K562 (cell line): ENCODE results near the gene TUBA1A. TPM values are rescaled to one million over a fixed set of nuclear protein-coding genes. Genes with fewer than 3 reads are reported as not detected.
A peak's percentile ranks its signal among the peaks of the same experiment; 100 is the strongest.

ENCODE experiments used
- BRF1 ChIP-seq: IDR thresholded peaks from 3 replicates; pipeline ENCODE4 v1.6.1; 2011; ENCODE audit warnings: borderline replicate concordance, mild to moderate bottlenecking; ENCODE audit not compliant: insufficient read length; ENCODE audit errors: extremely low read depth
- ETV5 ChIP-seq: sonication (generic); formaldehyde crosslinking; IDR thresholded peaks from 2 replicates; pipeline ENCODE4 v1.4.0; 2020; ENCODE audit warnings: low read depth, mild to moderate bottlenecking, missing genetic modification reagents
- FOXJ3 ChIP-seq: sonication (generic); formaldehyde crosslinking; IDR thresholded peaks from 2 replicates; pipeline ENCODE4 v1.4.0; 2020; ENCODE audit warnings: mild to moderate bottlenecking, missing genetic modification reagents
- ILF3 ChIP-seq: fragments of 450-650 bp; IDR thresholded peaks from 2 replicates; pipeline ENCODE4 v1.6.1; 2018; ENCODE audit warnings: antibody characterized with exemption, mild to moderate bottlenecking, moderate library complexity, borderline replicate concordance
- NRF1 ChIP-seq, 2 experiments: fragments of 450-650 bp; IDR thresholded peaks in 1 of 2; conservative IDR thresholded peaks in 1 of 2; 2 replicates each; pipeline ENCODE4 v1.6.1; 2014; ENCODE audit warnings: mild to moderate bottlenecking in 2 of 2
- RB1 ChIP-seq: fragments of 450-650 bp; IDR thresholded peaks from 2 replicates; pipeline ENCODE4 v1.6.1; 2017; ENCODE audit warnings: low read depth, mild to moderate bottlenecking
- SMARCC2 ChIP-seq: fragments of 450-650 bp; IDR thresholded peaks from 2 replicates; pipeline ENCODE4 v1.6.1; 2017; ENCODE audit warnings: antibody characterized with exemption, moderate library complexity, mild to moderate bottlenecking, low read depth
- STAT5B ChIP-seq: fragments of 250-450 bp; sonication (Bioruptor Pico); IDR thresholded peaks from 2 replicates; pipeline ENCODE4 v1.8.0; 2021; ENCODE audit warnings: mild to moderate bottlenecking, inconsistent platforms
- ZKSCAN8 ChIP-seq: fragments of 200-800 bp; sonication (Bioruptor generic); IDR thresholded peaks from 2 replicates; pipeline ENCODE4 v1.6.1; 2016; ENCODE audit warnings: missing genetic modification characterization, missing compliant biosample characterization
- ZNF780A ChIP-seq: fragments of 250-450 bp; sonication (Bioruptor Pico); IDR thresholded peaks from 2 replicates; pipeline ENCODE4 v1.5.0; 2021; ENCODE audit warnings: mild to moderate bottlenecking
- polyA plus RNA-seq, 8 experiments: library from polyadenylated mRNA; depleted of rRNA in 4 of 8; stranded (reverse) in 5 of 8; unstranded in 3 of 8; fragments of >200 nt; fragmentation: Nextera tagmentation in 2 of 8; fragmentation: Illumina TruSeq in 1 of 8; extraction: Ambion mirVana in 2 of 8; extraction: Trizol in 1 of 8; gene quantifications; 2 replicates each; pipeline versions ENCODE4 v1.2.1 to v1.2.3, GENCODE V29; 2011 to 2014; ENCODE audit warnings: inconsistent platforms in 1 of 8, missing spikeins in 1 of 8
- total RNA-seq, 7 experiments: library from RNA; depleted of rRNA in 6 of 7; stranded (reverse); fragments of >200 nt in 6 of 7; fragmentation: Illumina TruSeq in 2 of 7; extraction: Trizol in 2 of 7; gene quantifications; 2 replicates each; pipeline versions ENCODE4 v1.2.1 to v1.2.3, GENCODE V29; 2011 to 2021; ENCODE audit warnings: low replicate concordance in 1 of 7
- TF ChIP-seq, protein P1 (sequence below): fragments of 200-600 bp; sonication (generic); IDR thresholded peaks from one replicate; pipeline ENCODE4 v1.6.1; 2012; ENCODE audit warnings: mild to moderate bottlenecking, low read depth, low read length, inconsistent platforms
- TF ChIP-seq, protein P2 (sequence below): sonication (generic); formaldehyde crosslinking; IDR thresholded peaks from 2 replicates; pipeline ENCODE4 v1.8.1; 2023; ENCODE audit warnings: missing genetic modification reagents, mild to moderate bottlenecking, borderline replicate concordance

Gene TUBA1A
- total and polyA plus RNA-seq, 9 of the 15 experiments (the other 6 are each of a cell fraction or from before 2014, with no cell fraction given) = 7.4 to 45.1 (median 11.9) TPM

DNA sequence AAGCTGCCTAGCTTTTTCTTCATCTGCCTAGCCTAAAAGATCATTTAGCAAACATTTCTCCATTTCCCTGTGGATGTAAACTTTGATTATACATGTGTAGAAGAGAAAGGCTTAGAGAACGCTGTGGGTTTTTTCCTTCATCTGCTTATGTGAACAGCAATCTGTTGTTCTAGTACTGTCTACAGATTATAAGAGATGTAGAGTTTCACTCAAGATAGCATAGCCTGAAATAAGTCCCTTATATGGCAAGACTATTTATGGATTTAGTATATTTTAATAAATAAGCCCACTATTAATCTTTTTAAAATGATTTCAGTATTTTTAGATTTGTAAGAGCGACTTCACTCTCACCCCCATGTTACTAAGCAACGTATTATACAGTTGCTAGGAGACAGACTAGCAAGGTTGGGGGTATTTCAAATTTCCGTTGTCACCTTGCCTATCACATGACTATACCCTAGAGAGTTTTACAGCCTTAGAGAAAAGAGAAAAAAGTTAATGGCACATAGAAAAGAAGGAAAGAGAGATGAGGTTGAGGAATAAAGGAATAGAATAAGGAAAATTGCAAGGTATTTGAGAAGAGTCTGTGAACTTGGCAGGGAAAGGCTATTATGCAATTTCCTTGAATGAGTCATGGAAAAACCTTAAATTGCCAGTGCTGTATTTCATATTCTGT, 12.2 kb upstream of the TUBA1A start (continued):
- TF ChIP-seq ILF3 = no peak
- no peak for TF ChIP-seq RB1
- peak; percentile 89 for TF ChIP-seq SMARCC2
- TF ChIP-seq, protein P1, sequence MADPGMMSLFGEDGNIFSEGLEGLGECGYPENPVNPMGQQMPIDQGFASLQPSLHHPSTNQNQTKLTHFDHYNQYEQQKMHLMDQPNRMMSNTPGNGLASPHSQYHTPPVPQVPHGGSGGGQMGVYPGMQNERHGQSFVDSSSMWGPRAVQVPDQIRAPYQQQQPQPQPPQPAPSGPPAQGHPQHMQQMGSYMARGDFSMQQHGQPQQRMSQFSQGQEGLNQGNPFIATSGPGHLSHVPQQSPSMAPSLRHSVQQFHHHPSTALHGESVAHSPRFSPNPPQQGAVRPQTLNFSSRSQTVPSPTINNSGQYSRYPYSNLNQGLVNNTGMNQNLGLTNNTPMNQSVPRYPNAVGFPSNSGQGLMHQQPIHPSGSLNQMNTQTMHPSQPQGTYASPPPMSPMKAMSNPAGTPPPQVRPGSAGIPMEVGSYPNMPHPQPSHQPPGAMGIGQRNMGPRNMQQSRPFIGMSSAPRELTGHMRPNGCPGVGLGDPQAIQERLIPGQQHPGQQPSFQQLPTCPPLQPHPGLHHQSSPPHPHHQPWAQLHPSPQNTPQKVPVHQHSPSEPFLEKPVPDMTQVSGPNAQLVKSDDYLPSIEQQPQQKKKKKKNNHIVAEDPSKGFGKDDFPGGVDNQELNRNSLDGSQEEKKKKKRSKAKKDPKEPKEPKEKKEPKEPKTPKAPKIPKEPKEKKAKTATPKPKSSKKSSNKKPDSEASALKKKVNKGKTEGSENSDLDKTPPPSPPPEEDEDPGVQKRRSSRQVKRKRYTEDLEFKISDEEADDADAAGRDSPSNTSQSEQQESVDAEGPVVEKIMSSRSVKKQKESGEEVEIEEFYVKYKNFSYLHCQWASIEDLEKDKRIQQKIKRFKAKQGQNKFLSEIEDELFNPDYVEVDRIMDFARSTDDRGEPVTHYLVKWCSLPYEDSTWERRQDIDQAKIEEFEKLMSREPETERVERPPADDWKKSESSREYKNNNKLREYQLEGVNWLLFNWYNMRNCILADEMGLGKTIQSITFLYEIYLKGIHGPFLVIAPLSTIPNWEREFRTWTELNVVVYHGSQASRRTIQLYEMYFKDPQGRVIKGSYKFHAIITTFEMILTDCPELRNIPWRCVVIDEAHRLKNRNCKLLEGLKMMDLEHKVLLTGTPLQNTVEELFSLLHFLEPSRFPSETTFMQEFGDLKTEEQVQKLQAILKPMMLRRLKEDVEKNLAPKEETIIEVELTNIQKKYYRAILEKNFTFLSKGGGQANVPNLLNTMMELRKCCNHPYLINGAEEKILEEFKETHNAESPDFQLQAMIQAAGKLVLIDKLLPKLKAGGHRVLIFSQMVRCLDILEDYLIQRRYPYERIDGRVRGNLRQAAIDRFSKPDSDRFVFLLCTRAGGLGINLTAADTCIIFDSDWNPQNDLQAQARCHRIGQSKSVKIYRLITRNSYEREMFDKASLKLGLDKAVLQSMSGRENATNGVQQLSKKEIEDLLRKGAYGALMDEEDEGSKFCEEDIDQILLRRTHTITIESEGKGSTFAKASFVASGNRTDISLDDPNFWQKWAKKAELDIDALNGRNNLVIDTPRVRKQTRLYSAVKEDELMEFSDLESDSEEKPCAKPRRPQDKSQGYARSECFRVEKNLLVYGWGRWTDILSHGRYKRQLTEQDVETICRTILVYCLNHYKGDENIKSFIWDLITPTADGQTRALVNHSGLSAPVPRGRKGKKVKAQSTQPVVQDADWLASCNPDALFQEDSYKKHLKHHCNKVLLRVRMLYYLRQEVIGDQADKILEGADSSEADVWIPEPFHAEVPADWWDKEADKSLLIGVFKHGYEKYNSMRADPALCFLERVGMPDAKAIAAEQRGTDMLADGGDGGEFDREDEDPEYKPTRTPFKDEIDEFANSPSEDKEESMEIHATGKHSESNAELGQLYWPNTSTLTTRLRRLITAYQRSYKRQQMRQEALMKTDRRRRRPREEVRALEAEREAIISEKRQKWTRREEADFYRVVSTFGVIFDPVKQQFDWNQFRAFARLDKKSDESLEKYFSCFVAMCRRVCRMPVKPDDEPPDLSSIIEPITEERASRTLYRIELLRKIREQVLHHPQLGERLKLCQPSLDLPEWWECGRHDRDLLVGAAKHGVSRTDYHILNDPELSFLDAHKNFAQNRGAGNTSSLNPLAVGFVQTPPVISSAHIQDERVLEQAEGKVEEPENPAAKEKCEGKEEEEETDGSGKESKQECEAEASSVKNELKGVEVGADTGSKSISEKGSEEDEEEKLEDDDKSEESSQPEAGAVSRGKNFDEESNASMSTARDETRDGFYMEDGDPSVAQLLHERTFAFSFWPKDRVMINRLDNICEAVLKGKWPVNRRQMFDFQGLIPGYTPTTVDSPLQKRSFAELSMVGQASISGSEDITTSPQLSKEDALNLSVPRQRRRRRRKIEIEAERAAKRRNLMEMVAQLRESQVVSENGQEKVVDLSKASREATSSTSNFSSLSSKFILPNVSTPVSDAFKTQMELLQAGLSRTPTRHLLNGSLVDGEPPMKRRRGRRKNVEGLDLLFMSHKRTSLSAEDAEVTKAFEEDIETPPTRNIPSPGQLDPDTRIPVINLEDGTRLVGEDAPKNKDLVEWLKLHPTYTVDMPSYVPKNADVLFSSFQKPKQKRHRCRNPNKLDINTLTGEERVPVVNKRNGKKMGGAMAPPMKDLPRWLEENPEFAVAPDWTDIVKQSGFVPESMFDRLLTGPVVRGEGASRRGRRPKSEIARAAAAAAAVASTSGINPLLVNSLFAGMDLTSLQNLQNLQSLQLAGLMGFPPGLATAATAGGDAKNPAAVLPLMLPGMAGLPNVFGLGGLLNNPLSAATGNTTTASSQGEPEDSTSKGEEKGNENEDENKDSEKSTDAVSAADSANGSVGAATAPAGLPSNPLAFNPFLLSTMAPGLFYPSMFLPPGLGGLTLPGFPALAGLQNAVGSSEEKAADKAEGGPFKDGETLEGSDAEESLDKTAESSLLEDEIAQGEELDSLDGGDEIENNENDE = no peak
- no peak for TF ChIP-seq FOXJ3 (CRISPR knock-in tag)
- TF ChIP-seq ZNF780A (CRISPR knock-in tag) = no peak
- no peak for TF ChIP-seq BRF1
- no peak for TF ChIP-seq ETV5 (CRISPR knock-in tag)
- no peak for TF ChIP-seq STAT5B (CRISPR knock-in tag)
- 0 out of 4 replicates have a peak, but pooled peaks of 1 of the 2 experiments have one; percentile 1 for TF ChIP-seq NRF1 (conservative IDR thresholded peaks at IDR 0.05 in 1 of 2, IDR thresholded peaks at IDR 0.05 in 1 of 2)
- no peak for TF ChIP-seq ZKSCAN8 (CRISPR knock-in tag)
- TF ChIP-seq, protein P2, sequence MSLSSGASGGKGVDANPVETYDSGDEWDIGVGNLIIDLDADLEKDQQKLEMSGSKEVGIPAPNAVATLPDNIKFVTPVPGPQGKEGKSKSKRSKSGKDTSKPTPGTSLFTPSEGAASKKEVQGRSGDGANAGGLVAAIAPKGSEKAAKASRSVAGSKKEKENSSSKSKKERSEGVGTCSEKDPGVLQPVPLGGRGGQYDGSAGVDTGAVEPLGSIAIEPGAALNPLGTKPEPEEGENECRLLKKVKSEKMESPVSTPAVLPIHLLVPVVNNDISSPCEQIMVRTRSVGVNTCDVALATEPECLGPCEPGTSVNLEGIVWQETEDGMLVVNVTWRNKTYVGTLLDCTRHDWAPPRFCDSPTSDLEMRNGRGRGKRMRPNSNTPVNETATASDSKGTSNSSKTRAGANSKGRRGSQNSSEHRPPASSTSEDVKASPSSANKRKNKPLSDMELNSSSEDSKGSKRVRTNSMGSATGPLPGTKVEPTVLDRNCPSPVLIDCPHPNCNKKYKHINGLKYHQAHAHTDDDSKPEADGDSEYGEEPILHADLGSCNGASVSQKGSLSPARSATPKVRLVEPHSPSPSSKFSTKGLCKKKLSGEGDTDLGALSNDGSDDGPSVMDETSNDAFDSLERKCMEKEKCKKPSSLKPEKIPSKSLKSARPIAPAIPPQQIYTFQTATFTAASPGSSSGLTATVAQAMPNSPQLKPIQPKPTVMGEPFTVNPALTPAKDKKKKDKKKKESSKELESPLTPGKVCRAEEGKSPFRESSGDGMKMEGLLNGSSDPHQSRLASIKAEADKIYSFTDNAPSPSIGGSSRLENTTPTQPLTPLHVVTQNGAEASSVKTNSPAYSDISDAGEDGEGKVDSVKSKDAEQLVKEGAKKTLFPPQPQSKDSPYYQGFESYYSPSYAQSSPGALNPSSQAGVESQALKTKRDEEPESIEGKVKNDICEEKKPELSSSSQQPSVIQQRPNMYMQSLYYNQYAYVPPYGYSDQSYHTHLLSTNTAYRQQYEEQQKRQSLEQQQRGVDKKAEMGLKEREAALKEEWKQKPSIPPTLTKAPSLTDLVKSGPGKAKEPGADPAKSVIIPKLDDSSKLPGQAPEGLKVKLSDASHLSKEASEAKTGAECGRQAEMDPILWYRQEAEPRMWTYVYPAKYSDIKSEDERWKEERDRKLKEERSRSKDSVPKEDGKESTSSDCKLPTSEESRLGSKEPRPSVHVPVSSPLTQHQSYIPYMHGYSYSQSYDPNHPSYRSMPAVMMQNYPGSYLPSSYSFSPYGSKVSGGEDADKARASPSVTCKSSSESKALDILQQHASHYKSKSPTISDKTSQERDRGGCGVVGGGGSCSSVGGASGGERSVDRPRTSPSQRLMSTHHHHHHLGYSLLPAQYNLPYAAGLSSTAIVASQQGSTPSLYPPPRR (CRISPR knock-in tag) = no peak
